NCI-H2107 (cell line): Measurements from ENCODE around the gene DNAJA3.
A peak's percentile ranks its signal among the peaks of the same experiment; 100 is the strongest.

ENCODE experiments used
- DNase-seq: peaks from one replicate; lab custom pipeline; 2025; lab: John Stamatoyannopoulos, UW

Gene DNAJA3

DNA sequence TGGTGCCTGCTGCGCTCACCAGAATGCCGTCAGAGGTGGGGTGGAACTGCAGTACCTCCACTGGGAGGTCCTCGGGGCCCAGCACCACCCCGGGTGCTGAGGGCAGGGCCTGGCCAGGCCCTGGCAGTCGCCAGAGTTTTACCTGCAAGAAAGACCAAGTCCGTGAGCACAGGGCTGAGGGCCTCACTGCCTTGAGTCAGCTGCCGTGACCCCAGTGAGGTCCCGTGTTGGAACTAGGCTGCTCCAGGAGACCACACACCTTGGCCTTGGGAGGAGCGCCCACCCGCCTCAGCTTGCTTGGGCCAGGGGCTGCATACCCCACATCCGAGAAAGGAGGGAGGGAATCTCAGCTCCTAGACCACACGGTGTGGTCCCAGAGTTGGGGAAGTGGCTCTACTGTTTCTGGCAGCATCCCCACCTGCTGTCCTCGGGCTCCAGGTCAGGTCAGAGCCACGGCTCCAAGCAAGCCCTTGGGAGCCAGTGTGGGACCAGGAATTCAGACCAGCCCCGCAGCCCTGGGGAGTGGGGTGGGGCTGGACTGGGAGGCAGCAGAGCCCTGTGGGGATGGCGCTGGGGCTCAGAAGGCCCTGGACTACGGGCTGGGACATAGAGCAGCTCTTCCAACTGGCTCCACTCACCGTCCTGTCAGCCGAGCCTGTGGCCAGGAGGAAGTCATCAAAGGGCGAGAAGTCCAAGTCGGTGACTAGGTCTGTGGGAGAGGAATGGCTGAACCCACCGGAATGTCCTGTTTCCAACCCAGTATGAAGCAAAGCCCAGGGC lies 17.9 kb upstream of the DNAJA3 start:
- no peak for DNase-seq

- no peak for DNase-seq
Observed at GRCh38 chr16:4408323-4408690, 17.4 kb upstream of the DNAJA3 start.

DNA sequence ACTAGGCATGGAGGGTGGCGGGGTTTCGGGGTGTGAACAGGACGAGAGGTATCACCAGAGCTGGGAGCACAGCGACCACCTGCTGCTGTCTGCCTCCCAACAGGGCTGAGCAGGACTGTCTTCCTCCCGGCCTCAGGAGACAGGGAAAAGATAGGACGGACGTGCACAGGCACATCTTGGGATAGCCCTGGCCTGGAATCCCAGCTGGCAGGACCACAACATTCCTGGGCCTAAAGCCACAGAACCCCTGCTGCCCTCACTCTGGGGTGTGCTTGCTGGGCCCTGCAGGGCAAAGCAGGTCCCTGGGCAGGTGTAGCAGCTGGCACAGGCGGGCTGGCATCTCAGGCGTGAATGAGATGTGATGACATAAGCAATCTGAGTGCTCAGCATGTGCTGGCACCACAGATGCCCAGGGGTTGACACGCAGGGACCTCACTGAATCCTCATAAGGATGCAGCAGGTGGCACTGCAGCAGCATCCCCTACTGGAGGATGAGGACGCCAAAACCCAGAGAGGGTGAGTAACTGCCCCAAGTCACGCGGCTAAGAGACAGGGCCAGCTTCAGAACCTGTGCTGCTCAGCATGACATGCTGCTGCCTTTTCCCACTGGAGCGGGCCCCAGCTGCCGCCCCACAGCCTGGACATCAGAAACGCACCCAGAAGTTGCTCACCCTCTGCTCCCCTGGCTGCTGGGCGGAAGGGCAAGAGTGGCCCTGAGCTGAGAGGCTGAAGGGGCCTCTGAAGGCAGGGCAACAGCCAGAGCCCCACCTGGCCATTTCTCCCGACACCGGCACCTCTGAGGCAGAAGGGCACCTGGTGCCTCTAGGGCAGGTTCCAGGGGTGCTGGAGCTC lies 16.4 kb upstream of the DNAJA3 start:
- peak; percentile 36 for DNase-seq

GRCh38 chr16:4410335-4411075 lies 15.2 kb upstream of the DNAJA3 start:
- peak; percentile 62 for DNase-seq

DNA sequence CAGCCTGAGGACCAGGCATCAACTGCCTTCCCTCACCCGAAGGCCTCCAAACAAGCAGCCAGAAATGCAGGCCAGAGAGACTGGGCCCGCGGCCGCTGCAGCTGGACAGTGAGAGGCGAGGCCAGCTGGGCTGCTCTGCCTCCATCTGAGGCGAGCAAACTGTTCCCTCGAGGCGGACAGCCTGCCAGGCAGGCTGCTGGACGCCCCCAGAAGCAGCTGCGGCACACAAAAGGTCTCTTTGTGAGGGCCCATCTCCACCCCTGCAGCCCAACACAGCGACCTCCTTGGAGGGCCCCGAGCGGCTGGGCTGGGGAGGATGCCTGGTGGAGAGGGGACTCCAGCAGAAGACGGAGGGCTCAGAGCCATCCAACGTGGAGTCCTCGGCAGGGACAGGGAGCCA lies 14.0 kb upstream of the DNAJA3 start:
- no peak for DNase-seq

DNA sequence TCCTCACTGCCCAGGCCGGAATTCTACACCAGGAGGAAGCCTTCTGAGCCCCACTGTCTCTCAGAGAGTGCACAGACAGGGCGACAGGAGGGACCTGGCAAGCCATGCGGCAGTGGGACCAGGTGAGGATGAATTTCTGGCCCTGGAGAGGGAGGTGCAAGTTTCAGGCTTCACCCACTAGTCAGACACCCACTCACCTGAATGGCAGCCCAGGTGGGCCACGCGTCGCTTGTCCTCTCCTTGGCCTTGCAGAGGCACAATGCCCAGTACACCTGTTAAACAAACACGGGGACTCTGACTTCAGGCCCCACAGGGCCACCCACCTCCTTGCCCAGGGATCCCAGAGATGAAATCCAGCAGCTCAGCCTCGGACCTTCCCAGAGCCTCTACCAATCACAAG lies 13.5 kb upstream of the DNAJA3 start:
- DNase-seq: no peak

GRCh38 chr16:4412854-4413253 lies 12.8 kb upstream of the DNAJA3 start:
- DNase-seq: no peak

DNA sequence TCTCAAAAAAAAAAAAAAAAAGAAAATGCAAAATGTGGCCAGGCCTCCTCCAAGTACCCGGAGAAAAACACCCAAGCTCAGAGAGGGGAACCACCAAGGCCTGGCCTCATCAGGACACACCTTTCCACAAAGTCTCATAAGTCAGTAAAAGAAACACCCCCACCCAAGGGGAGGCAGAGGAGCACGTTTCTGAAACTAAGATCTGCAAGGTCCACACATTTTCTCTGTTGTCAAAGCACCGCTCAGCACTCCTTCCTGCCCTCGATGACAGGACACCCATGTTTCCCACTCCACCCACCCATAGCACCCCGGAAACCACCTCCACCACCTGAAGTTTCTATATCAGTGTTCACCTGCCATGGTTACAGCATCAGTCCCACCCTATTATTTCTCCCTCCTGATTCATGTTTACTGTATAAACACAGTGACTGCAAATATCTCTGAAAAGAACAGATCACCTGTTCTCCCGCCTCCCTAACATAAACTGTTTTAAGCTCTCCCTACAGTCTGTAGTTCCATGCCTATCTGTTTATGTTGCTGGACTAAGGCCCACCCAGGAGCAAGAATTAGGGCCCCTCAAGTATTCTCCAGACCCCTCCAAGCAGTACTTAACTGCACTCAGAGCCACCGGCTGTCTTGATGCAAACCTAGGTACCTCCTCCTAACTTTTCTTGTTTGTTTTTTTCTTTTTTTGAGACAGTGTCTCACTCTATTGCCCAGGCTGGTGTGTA lies 11.3 kb upstream of the DNAJA3 start:
- DNase-seq: no peak

- DNase-seq: no peak
Observed at GRCh38 chr16:4415538-4416199, 10.0 kb upstream of the DNAJA3 start.

DNA sequence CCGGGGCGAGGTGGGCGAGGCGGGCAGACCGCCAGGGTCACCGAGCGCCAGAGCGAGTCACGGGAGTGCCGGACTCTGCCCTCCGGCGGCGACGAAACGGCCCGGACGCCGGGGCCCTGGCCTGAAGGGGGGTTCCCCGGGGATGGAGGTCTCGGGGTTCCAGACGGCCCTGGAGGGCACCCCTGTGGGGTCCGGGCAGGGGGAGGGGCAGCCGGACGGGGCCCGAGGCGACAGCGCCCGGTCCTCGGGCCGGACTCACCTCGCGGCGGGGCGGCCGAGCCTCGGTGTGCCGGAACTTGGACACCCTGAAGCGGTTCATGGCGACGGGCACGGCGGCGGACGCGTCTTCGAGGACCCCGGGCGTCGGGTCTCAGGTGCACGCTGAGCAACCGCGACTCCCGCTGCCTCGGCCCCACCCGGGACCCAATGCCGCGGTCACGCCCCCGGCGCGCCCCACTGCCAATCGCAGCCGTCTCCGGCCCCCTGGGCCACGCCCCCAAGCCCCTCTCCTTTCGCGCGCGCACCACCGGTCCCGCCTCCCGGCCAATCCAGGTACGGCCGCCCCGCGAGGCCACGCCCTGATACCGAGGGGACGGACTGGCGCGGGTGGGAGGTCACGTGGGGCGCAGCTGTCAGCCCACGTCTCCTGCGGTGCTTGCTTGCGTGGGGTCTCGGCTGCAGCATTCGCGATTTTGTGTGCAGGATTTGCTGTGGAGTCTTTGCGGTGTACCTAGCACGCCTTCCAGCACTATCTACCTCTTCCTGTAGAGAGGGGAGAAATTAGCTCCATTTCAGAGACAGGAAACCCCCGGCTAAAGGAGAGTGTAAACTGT lies 9.3 kb upstream of the DNAJA3 start, which contains the start of gene CORO7:
TSS of gene CORO7 (minus strand) at position 397 of the 833 bp plus-strand sequence. CDS start at position 319, 78 bp downstream.
- DNase-seq: peak; percentile 89

DNA sequence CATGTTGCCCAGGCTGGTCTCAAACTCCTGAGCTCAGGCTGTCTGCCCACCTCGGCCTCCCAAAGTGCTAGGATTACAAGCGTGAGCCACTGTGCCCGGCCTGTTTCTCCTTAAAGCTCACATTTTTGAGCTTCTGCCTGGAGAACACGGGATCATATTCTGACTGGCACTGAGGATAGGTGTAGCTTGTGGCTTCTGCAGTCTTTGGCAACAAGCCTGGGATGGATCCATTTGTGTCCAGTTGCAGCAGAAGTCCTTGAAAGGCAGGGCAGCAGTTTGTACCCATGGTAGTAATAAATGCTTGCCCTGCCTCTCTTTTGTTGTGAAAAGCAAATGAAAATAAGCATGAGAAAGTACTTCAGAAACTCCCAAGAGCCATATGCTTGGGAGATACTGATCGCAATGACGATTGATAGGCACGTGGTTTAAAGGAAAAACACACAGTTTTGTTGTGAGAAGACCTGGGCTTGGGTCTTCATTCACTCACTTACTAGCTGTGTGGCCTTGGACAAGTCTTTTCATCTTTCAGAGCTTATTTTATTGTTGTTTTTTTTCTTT lies 6.2 kb upstream of the DNAJA3 start:
- no peak for DNase-seq

GRCh38 chr16:4420505-4421105 lies 5.1 kb upstream of the DNAJA3 start:
- no peak for DNase-seq

- DNase-seq: no peak
Observed at GRCh38 chr16:4426021-4426684, 485 bp downstream of the DNAJA3 start.

DNA sequence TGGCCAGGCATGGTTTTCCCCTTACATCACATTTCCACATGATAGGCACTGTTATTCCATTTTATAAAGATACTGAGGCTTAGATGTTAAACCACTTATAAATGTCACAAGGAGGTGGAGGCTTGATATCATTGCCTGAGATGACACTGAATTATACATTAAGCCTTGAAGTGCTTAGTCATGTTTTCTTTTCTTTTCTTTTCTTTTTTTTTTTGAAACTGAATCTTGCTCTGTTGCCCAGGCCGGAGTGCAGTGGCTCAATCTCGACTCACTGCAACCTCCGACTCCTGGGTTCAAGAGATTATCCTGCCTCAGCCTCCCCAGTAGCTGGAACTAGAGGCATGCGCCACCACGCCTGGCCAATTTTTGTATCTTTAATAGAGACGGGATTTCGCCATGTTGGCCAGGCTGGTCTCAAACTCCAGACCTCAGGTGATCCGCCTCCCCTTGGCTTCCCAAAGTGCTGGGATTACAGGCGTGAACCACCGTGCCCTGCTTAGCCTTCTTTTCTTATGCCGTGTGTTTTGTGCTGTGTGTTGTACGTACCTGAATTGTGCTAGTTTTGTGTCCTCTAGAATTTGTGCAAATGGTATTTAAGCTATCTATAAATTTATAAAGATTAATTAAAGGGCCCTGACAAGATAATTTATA lies 1.2 kb downstream of the DNAJA3 start:
- DNase-seq: no peak

DNA sequence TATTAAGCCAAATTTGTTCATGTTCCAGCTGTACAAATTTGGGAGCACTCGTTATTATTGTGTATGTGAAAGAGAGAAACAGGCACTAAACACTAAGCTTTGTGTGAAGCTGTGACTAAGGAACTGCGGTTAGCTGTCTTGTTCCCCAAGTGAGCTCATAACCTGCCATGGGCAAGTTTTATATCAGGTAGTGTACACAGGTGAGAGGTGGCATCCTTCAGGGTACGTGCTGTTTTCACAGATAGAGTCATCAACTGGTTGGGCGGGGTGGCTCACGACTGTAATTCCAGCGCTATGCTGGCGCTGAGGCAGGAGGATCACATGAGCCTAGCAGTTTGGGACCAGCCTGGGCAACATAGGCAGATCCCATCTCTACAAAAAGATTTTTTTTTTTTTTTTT lies 2.8 kb downstream of the DNAJA3 start:
- no peak for DNase-seq

- DNase-seq: no peak
Observed at GRCh38 chr16:4431023-4431422, 5.4 kb downstream of the DNAJA3 start.

DNA sequence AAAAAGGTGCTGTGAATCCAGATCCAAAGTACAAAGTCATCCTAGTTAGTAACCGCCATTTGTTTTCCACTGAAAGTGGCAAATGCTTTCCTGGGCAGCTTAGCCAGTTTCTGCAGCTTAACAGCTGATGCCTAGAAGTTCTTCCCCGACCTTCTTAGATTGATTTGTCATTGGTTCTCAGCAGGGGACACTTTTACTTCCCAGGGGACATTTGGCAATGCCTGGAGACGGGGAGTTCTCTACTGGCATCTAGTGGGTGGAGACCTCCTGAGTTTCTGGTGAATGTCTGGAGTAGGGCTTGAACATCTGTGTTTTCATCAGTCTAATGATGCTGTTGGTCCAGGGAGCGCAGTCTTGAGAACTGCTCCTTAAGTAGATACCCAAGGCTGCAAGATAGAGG lies 7.6 kb downstream of the DNAJA3 start:
- DNase-seq: no peak
